Measurements from ENCODE around the gene THSD7A.

DNA sequence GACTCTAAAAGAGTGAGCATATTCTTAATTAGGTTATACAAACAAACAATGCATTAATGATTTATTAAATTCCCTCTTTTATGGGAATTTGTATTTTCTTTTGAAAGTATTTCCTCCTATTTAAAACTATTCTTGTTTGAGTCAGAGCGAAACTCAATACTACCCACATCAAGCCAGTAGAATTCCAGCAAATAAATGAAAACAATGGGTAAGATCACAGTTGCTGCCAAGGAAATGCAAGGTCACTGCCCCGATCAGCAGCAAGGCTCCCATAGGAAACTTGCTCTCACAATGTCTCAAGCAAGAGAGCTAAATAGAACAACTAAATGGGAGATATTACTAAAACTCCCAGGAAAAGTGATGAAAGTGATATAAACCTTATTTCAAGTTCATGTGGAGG is 206.3 kb downstream of the THSD7A start:
- TF ChIP-seq POLR2AphosphoS5 (IDR thresholded peaks at IDR 0.05; ENCODE audit: low read depth, low read length) (no peak), POLR2A (IDR thresholded peaks at IDR 0.05; ENCODE audit: low read depth, low read length) (no peak)

All from GM12892 (cell line).